ENCODE measurements around the gene CRB2.

CRB2 gene

DNA sequence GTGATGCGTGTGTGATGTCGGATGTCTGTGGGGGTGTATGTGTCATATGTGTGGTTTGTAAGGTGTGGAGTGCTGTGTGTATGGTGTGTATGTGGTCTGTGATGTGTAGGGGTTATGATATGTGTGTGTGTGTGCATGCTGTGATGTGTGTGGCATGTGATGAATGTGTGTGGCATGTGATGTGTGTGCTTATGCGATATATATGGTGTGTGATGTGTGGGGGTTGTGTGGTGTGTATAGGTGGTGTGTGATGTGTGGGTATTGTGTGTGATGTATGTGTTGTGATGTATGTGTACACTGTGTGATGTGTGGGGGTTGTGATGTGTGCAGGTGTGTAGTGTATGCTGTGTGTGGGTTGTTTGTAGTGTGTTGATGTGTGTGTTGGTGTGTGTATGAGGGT, 9.2 kb upstream of the CRB2 start:
- Mint-ChIP-seq H3K27me3 (ENCODE audit: low read depth) (no peaks in the 10 kb centered on the region), H3K27ac (no peak overlapping the region), H3K4me3 (no peak overlapping the region), H3K4me1 (peaks cover 11% of the 10 kb centered on the region), H3K9me3 (no peaks in the 10 kb centered on the region), H3K36me3 (ENCODE audit: low read depth) (no peaks in the 10 kb centered on the region)
- TF ChIP-seq, protein P1, sequence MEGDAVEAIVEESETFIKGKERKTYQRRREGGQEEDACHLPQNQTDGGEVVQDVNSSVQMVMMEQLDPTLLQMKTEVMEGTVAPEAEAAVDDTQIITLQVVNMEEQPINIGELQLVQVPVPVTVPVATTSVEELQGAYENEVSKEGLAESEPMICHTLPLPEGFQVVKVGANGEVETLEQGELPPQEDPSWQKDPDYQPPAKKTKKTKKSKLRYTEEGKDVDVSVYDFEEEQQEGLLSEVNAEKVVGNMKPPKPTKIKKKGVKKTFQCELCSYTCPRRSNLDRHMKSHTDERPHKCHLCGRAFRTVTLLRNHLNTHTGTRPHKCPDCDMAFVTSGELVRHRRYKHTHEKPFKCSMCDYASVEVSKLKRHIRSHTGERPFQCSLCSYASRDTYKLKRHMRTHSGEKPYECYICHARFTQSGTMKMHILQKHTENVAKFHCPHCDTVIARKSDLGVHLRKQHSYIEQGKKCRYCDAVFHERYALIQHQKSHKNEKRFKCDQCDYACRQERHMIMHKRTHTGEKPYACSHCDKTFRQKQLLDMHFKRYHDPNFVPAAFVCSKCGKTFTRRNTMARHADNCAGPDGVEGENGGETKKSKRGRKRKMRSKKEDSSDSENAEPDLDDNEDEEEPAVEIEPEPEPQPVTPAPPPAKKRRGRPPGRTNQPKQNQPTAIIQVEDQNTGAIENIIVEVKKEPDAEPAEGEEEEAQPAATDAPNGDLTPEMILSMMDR (IDR thresholded peaks at IDR 0.05; ENCODE audit: unreplicated experiment in 3 of 3) = no peak

DNA sequence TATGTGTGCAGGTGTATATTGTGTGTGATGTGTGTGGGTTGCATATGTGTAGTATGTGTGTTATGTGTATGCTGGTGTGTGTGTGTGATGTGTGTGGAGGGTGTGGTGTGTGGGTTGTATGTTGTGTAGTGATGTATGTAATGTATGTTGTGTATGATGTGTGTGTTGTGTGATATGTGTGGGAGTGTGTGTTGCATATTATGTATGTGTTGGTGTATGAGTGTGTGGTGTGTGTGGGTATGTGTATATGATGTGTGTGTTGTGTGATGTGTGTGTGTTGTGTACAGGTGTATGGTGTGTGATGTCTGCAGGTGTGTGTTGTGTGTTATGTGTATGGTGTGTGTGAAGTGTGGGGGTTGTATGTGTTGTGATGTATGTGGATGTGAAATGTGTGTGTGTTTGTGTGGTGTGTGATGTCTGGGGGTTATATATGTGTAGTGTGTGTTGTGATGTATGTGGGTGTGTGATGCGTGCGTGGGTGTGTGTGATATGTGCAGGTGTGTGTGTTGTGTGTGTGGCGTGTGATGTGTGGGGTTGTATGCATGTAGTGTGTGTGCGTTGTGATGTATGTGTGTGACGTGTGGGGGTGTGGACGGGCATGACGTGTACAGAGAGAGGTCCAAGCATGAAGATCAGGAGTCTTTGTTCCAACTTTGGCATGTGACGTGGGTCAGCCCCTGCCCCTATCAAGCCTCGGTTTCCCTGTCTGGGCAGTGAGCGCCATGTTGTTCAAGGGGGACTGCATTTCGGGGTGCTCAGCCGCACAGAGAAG, 8.5 kb upstream of the CRB2 start:
- no peak overlapping the region for H3K27ac Mint-ChIP-seq
- H3K4me1 Mint-ChIP-seq = peaks cover 6% of the 10 kb centered on the region
- H3K9me3 Mint-ChIP-seq = no peaks in the 10 kb centered on the region
- H3K4me3 Mint-ChIP-seq = no peak overlapping the region
- H3K36me3 Mint-ChIP-seq (ENCODE audit: low read depth) = no peaks in the 10 kb centered on the region
- H3K27me3 Mint-ChIP-seq (ENCODE audit: low read depth) = peaks cover 1% of the 10 kb centered on the region
- TF ChIP-seq, protein P1 (IDR thresholded peaks at IDR 0.05; ENCODE audit: unreplicated experiment in 3 of 3) = no peak

DNA sequence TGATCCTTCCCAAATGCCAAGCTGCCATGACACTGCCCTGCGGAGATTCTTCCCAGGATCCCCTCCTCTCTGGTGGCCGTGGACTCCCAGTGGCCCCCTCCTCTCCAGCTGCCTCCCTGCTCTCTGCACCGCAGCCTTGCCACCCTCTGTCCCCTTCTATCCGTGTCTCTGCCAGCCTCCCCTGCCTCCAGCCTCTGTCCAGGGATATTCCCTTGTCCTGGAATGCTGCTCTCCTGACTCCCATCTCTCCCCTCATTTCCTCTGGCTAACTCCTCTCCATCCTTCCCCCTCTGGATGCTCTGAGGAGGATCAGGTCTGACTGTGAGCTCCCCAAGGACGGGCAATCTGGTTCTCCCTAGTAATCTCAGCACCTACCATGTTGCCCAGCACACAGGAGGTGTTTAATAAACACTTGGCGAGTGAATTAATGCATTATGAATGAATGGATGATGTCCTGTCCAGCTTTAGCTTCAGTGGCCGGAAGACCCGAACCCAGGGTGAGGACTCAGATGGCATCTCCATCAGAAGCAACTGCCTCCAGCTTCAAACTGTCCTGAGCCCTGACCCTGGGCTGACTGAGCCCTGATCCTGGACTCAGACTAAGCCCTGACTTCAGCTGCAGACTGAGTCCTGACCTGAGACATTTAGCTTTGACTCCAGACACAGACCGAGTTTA, 7.5 kb upstream of the CRB2 start:
- Mint-ChIP-seq H3K9me3 (no peaks in the 10 kb centered on the region), H3K4me1 (peaks cover 6% of the 10 kb centered on the region), H3K27ac (no peak overlapping the region)

DNA sequence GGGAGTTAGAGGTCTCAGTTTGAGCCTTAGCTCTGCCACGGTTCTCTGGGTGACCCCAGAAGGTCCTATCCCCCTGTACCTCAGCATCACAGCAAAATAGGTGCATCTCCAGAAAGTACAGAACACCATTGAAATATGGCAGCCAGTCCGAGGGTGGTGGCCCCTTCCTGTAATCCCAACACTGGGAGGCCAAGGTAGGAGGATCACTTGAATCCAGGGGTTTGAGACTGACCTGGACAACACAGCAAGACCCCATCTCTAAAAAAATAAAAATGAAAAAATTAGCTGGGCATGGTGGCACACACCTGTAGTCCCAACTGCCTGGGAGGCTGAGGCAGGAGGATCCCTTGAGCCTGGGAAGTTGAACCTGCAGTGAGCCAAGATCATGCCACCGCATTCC, 7.0 kb upstream of the CRB2 start:
- H3K27ac Mint-ChIP-seq = no peak overlapping the region
- H3K36me3 Mint-ChIP-seq (ENCODE audit: low read depth) = no peaks in the 10 kb centered on the region
- no peak overlapping the region for H3K4me3 Mint-ChIP-seq
- TF ChIP-seq, protein P1 (IDR thresholded peaks at IDR 0.05; ENCODE audit: unreplicated experiment in 3 of 3) = no peak
- H3K9me3 Mint-ChIP-seq = no peaks in the 10 kb centered on the region
- H3K27me3 Mint-ChIP-seq (ENCODE audit: low read depth) = peaks cover 5% of the 10 kb centered on the region
- H3K4me1 Mint-ChIP-seq = peaks cover 6% of the 10 kb centered on the region

More for the DNA sequence above, 7.5 kb upstream of the CRB2 start:
- Mint-ChIP-seq H3K27me3 (ENCODE audit: low read depth) (peaks cover 5% of the 10 kb centered on the region), H3K36me3 (ENCODE audit: low read depth) (no peaks in the 10 kb centered on the region), H3K4me3 (no peak overlapping the region)
- TF ChIP-seq, protein P1 (IDR thresholded peaks at IDR 0.05; ENCODE audit: unreplicated experiment in 3 of 3) = no peak

DNA sequence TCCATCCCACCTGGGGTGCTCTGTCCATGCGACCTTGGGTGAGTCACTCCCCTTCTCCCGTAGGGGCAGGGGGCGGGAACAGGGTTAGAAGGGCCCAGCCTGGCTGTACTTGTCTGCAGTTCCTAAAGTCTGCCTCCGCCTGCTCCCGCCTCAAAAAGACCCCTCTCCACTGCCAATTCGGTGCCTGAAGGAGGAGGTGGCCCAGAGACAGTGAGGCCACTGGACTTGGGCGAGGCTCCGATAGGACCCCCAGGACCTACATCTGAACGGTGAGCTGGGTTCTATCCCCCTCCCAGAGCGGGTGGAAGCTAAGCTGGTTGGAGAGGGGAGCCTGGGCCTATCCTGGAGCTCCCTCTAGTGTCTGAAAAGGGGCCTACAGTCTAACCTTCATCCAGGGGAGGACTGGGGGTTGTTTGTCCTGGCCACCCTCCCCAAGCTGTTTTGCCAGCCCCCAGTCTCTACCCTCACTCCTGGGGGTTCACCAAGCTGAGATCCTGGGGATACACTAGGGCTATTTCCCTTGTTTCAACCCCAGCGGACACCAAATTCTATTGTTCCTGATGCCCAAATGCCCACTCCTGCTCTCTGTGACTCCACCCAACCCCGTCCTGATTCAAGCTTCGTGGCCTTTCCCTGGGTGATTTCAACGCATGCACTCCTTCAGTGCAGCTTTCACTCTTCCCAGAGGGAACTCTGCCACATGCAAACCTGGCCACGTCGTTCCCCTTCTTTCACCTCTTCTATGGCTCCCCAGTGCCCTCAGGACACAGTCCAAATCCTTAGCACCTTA, 6.1 kb upstream of the CRB2 start:
- Mint-ChIP-seq H3K9me3 (no peaks in the 10 kb centered on the region), H3K4me3 (no peak overlapping the region), H3K4me1 (peaks cover 7% of the 10 kb centered on the region), H3K36me3 (ENCODE audit: low read depth) (no peaks in the 10 kb centered on the region), H3K27ac (peak overlapping the region in 1 of 3 experiments; percentile 43), H3K27me3 (ENCODE audit: low read depth) (peaks cover 5% of the 10 kb centered on the region)
- TF ChIP-seq, protein P1 (IDR thresholded peaks at IDR 0.05; ENCODE audit: unreplicated experiment in 3 of 3) = peak; percentile 96 to 98 (median 97)
